ENCODE data around the gene GNMT. TPM values are rescaled to one million over a fixed set of nuclear protein-coding genes. Genes with fewer than 3 reads are reported as not detected.
A peak's percentile ranks its signal among the peaks of the same experiment; 100 is the strongest.

The GNMT gene
- total and polyA plus RNA-seq, 2 of the 8 experiments (the other 6 are each of a cell fraction or from before 2014, with no cell fraction given) = 1.8 to 3.4 TPM

DNA sequence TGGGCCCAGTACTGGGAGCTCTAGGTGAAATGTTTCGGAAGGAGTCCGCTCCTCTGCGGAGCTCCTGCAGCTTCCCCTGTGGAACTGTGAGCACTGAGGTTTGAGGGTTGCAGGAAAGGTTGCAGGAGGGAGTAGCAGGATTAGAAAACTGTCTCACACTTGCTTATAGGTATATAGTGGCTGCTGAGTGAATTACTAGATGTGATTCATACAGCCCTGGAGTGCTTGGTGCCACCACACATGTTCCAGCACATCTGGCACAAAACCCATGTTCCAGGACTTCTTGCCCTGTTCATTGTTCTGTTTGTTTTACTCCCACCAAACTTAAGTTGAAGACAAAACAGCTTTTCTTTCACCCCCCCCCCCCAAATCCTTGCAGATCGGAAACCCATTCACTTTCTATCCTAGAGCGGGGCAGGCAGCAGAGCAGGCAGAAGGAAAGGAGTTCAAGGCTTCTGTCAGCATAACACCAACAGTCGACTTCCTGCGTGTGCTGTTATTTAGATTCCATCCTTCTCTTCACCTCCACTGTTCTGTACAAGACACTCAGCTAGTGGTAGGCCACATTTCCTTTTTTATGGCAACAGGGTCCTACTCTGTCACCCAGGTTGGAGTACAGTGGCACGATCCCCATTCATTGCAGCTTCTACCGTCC, 19.1 kb downstream of the GNMT start:
- peaks cover 0 to 1% of the 10 kb centered on the region in 2 experiments for H4K20me1 ChIP-seq (replicated peaks in 1 of 2; ENCODE audit: control insufficient read depth in 1 of 2, insufficient read depth in 2 of 2, low read length in 2 of 2)
- no peaks in the 10 kb centered on the region for H3K27me3 ChIP-seq (replicated peaks in 1 of 4; ENCODE audit: control insufficient read depth in 3 of 4, extremely low read depth in 1 of 4, insufficient read depth in 3 of 4, low read length in 3 of 4)
- H2AK5ac ChIP-seq (ENCODE audit: low read depth, low read length) = no peak overlapping the region
- no peak overlapping the region for H3K23ac ChIP-seq (ENCODE audit: insufficient read length)
- peak overlapping the region; percentile 22 for H3K4ac ChIP-seq (replicated peaks; ENCODE audit: insufficient read length, low read depth, low read length)
- H3K18ac ChIP-seq (ENCODE audit: extremely low read depth, low read length) = peak overlapping the region; percentile 44; the same call in 1 of the 2 replicates
- H4K8ac ChIP-seq (ENCODE audit: extremely low read depth, insufficient read depth, low read length) = no peak overlapping the region
- peak overlapping the region; percentile 18; the same call in 1 of the 2 replicates for H2BK5ac ChIP-seq (ENCODE audit: low read depth, low read length)
- no peaks in the 10 kb centered on the region for H3K9me3 ChIP-seq (ENCODE audit: insufficient read depth in 2 of 2, low read depth in 1 of 2, low read length in 1 of 2)
- no peak overlapping the region for H3K56ac ChIP-seq (replicated peaks; ENCODE audit: insufficient read length, low read depth, low read length)
- peaks cover 4 to 10% (median 6%) of the 10 kb centered on the region in 4 experiments; a peak in 3 of 7 replicates for H3K4me1 ChIP-seq (replicated peaks in 1 of 4; ENCODE audit: control insufficient read depth in 3 of 4, insufficient read depth in 4 of 4, low read length in 3 of 4)
- TF ChIP-seq SP2 (IDR thresholded peaks at IDR 0.05; ENCODE audit: low read length) (no peak), CTBP2 (IDR thresholded peaks at IDR 0.05; ENCODE audit: borderline replicate concordance, insufficient read depth, insufficient read length, low read length) (no peak), MAFK (IDR thresholded peaks at IDR 0.05; ENCODE audit: low read depth, low read length) (no peak), NANOG (IDR thresholded peaks at IDR 0.05; ENCODE audit: insufficient read depth, low read depth, low read length, poor library complexity, severe bottlenecking) (no peak), FOSL1 (IDR thresholded peaks at IDR 0.05; ENCODE audit: insufficient read depth, low read depth, low read length) (no peak), POU5F1 (IDR thresholded peaks at IDR 0.05; ENCODE audit: low read depth, low read length) (no peak), TAF1 (IDR thresholded peaks at IDR 0.05; ENCODE audit: low read depth, low read length) (no peak), NRF1 (IDR thresholded peaks at IDR 0.05; ENCODE audit: low read depth, low read length) (no peak), JUN (IDR thresholded peaks at IDR 0.05; ENCODE audit: low read depth, low read length) (no peak), POLR2AphosphoS5 (IDR thresholded peaks at IDR 0.05; ENCODE audit: low read depth, low read length) (no peak)
- TF ChIP-seq, protein P1, sequence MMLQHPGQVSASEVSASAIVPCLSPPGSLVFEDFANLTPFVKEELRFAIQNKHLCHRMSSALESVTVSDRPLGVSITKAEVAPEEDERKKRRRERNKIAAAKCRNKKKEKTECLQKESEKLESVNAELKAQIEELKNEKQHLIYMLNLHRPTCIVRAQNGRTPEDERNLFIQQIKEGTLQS (IDR thresholded peaks at IDR 0.05; ENCODE audit: insufficient read depth, low read depth, low read length) = no peak
- H4K5ac ChIP-seq (ENCODE audit: insufficient read length, low read depth, low read length) = peak overlapping the region; percentile 20
- peak overlapping the region; percentile 91 to 97 for H3K4me2 ChIP-seq (ENCODE audit: insufficient read depth in 1 of 2, low read depth in 2 of 2, low read length in 2 of 2)
- ChIA-PET POLR2A (ENCODE audit: partially characterized antibody) (interaction anchor here (0.6 to 3.8 kb wide), 22 partner anchors 8 to 495 kb away, joined by 3 to 27 read pairs (median 4); partner anchors contain the start of genes CNPY3, CUL7, GNMT and KLC4), CTCF (ENCODE audit: partially characterized antibody) (interaction anchor here (0.8 to 4.4 kb wide), 10 partner anchors 9 to 288 kb away, joined by 3 to 33 read pairs (median 4); no protein-coding TSS in a partner anchor)
- no peak for FAIRE-seq
- H2BK12ac ChIP-seq (ENCODE audit: low read depth, low read length) = no peak overlapping the region
- H3K79me2 ChIP-seq (ENCODE audit: control insufficient read depth in 1 of 2, insufficient read depth in 2 of 2, low read length in 2 of 2) = peaks cover 0 to 3% of the 10 kb centered on the region in 2 experiments; a peak in 1 of 4 replicates
- H4K91ac ChIP-seq (replicated peaks; ENCODE audit: insufficient read length, low read length) = no peak overlapping the region
- no peak overlapping the region for H2BK20ac ChIP-seq (ENCODE audit: low read length)
- H3K14ac ChIP-seq (ENCODE audit: insufficient read length) = no peak overlapping the region
- H3K23me2 ChIP-seq (ENCODE audit: low read depth, low read length) = peaks cover 12% of the 10 kb centered on the region
- no peak overlapping the region for H3K27ac ChIP-seq (ENCODE audit: low read depth, low read length)
- 68% methylated on average over 9 of the region's 9 CpGs; no CpG with 5 or more reads in 1 of the 2 experiments for WGBS, 2 experiments (ENCODE audit: extremely low coverage in 1 of 2, insufficient coverage in 1 of 2, insufficient read length in 1 of 2, insufficient replicate concordance in 2 of 2, low coverage in 1 of 2, low lambda C conversion rate in 2 of 2, missing lambda C conversion rate in 1 of 2)
- no peaks in the 10 kb centered on the region; the same call in 1 of the 2 replicates for H3K79me1 ChIP-seq (ENCODE audit: low read depth, low read length)
- peak overlapping the region in 2 of 4 experiments; percentile 40 to 83; a peak in 5 of 7 replicates for H3K9ac ChIP-seq (replicated peaks in 1 of 4; ENCODE audit: extremely low read depth in 1 of 4, low read depth in 3 of 4, low read length in 3 of 4)
- peak overlapping the region; percentile 90 for H2AFZ ChIP-seq (ENCODE audit: low read length)
- no peak for DNase-seq (ENCODE audit: low read depth in 1 of 2, low spot score in 2 of 2)
- H3K36me3 ChIP-seq (ENCODE audit: control insufficient read depth in 2 of 4, insufficient read depth in 4 of 4, low read length in 3 of 4) = no peaks in the 10 kb centered on the region
- H3K4me3 ChIP-seq (ENCODE audit: extremely low read depth in 1 of 4, insufficient read depth in 2 of 4, low read depth in 3 of 4, low read length in 4 of 4) = peak overlapping the region; percentile 67 to 92 (median 70); a peak in 7 of 8 replicates
- no peak overlapping the region for H2BK120ac ChIP-seq (replicated peaks; ENCODE audit: low read depth, low read length)
- peak overlapping the region; percentile 66 for H2BK15ac ChIP-seq (ENCODE audit: low read length)

Measured in H1 (cell line).